ENCODE results near the gene LRRIQ3. TPM values are rescaled to one million over a fixed set of nuclear protein-coding genes. Genes with fewer than 3 reads are reported as not detected.
"Not testable (repeated sequence)": the region's sequence is repeated elsewhere in the genome, so short reads cannot be mapped to it uniquely, and the experiment has no call there.

The LRRIQ3 gene
- total and polyA plus RNA-seq, 8 donors = 0.15 to 1.1 (median 0.54) TPM

DNA sequence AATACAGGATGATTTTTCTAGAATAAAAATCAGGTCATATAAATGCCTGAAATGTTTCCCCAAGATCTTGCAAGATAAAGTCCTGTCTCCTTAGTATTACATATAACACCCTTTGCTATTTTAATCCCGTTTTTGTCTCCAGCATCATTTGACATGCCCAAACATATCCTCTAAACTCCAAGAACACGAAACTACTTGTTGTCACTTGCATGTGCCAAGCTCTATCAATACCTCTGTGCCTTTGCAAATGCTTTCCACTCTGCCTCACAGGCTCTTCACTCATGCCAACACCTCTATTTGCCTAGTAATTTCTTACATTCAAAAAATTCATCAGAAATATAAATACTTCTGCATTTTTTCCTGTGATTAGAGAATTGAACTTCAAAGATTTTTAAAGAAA lies 37.9 kb downstream of the LRRIQ3 start:
- no peak for FAIRE-seq
- no peaks in the 10 kb centered on the region for H3K36me3 ChIP-seq
- DNase-seq = no peak
- no peaks in the 10 kb centered on the region for H3K27me3 ChIP-seq
- H3K4me3 ChIP-seq = no peak overlapping the region
- TF ChIP-seq, protein P1, sequence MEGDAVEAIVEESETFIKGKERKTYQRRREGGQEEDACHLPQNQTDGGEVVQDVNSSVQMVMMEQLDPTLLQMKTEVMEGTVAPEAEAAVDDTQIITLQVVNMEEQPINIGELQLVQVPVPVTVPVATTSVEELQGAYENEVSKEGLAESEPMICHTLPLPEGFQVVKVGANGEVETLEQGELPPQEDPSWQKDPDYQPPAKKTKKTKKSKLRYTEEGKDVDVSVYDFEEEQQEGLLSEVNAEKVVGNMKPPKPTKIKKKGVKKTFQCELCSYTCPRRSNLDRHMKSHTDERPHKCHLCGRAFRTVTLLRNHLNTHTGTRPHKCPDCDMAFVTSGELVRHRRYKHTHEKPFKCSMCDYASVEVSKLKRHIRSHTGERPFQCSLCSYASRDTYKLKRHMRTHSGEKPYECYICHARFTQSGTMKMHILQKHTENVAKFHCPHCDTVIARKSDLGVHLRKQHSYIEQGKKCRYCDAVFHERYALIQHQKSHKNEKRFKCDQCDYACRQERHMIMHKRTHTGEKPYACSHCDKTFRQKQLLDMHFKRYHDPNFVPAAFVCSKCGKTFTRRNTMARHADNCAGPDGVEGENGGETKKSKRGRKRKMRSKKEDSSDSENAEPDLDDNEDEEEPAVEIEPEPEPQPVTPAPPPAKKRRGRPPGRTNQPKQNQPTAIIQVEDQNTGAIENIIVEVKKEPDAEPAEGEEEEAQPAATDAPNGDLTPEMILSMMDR (IDR thresholded peaks at IDR 0.05) = no peak
- 43 to 48% methylated on average over 2 of the region's 2 CpGs for WGBS, 2 donors
- H3K9me3 ChIP-seq = peaks cover 0 to 3% (median 0%) of the 10 kb centered on the region in 4 donors
- no peak overlapping the region for H3K27ac ChIP-seq
- intact Hi-C loops (cut with DNase I) = no loop called here
- H3K4me1 ChIP-seq = no peaks in the 10 kb centered on the region
- no peak for ATAC-seq

DNA sequence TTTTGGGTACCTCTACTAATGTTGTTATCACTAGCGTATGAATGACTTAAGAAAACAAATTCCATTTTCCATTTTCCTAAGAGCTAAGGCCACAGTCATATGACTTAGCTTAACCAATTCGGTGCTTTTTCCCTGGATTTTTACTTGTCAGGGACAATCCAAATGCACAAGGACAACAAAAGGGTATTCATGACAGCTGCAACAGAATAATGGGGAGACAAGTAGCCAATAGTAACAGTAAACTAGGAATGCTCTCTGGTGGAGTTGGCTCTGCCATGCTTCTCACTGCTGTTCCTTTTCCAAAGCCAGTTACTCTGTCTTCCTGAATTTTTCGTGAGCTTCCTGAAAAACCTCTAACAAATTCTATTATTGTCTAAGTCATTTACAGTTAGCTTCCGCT lies 52.9 kb downstream of the LRRIQ3 start:
- DNase-seq (no peak), ATAC-seq (no peak), FAIRE-seq (no peak)
- TF ChIP-seq, protein P1 (IDR thresholded peaks at IDR 0.05) = no peak
- Histone ChIP-seq H3K4me3 (no peak overlapping the region), H3K4me1 (no peaks in the 10 kb centered on the region), H3K27ac (no peak overlapping the region), H3K36me3 (no peaks in the 10 kb centered on the region), H3K9me3 (no peaks in the 10 kb centered on the region), H3K27me3 (no peaks in the 10 kb centered on the region)
- WGBS, 2 donors = 73 to 83% methylated on average over 4 of the region's 4 CpGs
- intact Hi-C loops (cut with DNase I) = no loop called here

DNA sequence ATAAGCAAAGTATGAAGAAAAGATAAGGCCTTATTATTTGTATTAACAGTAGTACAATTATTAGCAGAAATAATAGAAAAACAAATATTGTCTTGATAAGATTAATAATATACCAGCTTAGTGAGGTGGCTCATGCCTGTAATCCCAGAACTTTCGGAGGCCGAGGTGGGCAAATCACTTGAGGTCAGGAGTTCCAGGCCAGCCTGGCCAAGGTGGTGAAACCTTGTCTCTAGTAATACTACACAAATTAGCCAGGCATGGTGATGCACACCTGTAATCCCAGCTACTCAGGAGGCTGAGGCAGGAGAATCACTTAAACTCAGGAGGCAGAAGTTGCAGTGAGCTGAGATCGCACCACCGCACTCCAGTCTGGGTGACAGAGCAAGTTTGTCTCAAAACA lies 80.6 kb downstream of the LRRIQ3 start:
- 65 to 78% methylated on average over 4 of the region's 4 CpGs for WGBS, 2 donors
- DNase-seq; intact Hi-C loops (cut with DNase I); H3K27ac ChIP-seq; H3K4me3 ChIP-seq; FAIRE-seq; ATAC-seq; H3K4me1 ChIP-seq; H3K27me3 ChIP-seq; H3K9me3 ChIP-seq; H3K36me3 ChIP-seq: not testable (repeated sequence)

DNA sequence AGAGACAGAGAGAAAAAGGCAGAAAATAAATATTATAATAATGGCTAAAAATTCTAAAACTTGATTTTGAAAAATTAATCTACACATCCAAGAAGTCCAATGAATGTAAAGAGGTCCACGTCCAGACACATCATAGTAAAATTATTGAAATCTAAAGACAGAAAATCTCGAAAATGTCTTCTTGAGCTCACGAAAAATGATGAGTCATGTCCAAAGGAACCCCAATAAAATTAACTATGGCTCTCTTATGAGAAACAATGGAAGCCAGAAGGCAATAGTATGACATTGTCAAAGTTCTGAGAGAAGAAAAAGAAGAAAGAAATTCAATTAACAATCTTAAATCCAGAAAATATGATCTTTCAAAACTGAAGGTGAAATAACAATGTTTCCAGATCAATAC lies 84.6 kb downstream of the LRRIQ3 start:
- no peak overlapping the region for H3K27ac ChIP-seq
- DNase-seq (no peak), FAIRE-seq (no peak), ATAC-seq (no peak)
- H3K9me3 ChIP-seq = no peaks in the 10 kb centered on the region
- WGBS, 2 donors = 35 to 50% methylated on average over 3 of the region's 3 CpGs
- H3K4me1 ChIP-seq = no peaks in the 10 kb centered on the region
- H3K36me3 ChIP-seq = no peaks in the 10 kb centered on the region
- no peak overlapping the region for H3K4me3 ChIP-seq
- intact Hi-C loops (cut with DNase I) = no loop called here
- TF ChIP-seq, protein P1 (IDR thresholded peaks at IDR 0.05) = no peak
- H3K27me3 ChIP-seq = no peaks in the 10 kb centered on the region

DNA sequence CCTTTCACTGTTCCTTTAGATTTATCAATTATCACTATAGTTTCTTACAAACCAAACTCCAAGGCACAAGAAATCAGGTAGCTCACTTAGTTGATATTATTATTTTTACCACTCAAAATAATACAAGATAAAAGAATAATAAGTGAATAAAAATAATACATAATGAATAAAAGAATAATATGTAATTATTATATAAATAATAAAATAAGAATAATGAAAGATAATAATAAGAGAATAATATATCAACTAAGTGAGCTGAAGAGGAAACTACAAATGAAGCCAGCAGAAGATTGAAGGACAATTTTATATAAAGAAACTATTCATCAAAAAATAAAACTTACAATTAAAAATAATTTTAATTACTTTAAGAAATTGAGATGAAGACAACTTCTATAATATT lies 90.6 kb downstream of the LRRIQ3 start:
- Histone ChIP-seq H3K9me3 (no peaks in the 10 kb centered on the region), H3K4me1 (no peaks in the 10 kb centered on the region), H3K27me3 (no peaks in the 10 kb centered on the region), H3K27ac (no peak overlapping the region), H3K36me3 (no peaks in the 10 kb centered on the region), H3K4me3 (no peak overlapping the region)
- no peak for DNase-seq
- ATAC-seq = no peak
- FAIRE-seq = peak; percentile 91
- intact Hi-C loops (cut with DNase I) = no loop called here
- TF ChIP-seq, protein P1 (IDR thresholded peaks at IDR 0.05) = no peak

DNA sequence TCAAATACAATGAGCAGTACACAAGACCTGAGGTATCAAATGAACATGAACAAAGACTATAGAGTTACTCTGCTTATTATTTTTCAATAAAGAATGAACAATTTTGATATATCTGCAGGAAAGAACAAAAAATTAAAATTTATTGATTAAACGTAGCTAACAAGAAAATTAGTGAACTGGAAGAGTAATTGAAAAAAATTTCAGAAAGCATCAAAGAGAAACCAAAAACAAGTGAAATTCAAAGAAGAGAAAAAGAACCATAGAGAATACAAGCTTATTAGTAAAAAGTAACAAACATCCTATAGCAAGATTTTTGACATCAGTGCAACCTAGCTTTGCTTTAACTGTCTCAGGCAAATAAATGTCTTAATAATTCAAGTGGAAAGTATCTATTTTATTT lies 106.6 kb downstream of the LRRIQ3 start:
- Histone ChIP-seq H3K27ac (no peak overlapping the region), H3K4me1 (no peaks in the 10 kb centered on the region), H3K36me3 (no peaks in the 10 kb centered on the region), H3K4me3 (no peak overlapping the region), H3K9me3 (no peaks in the 10 kb centered on the region), H3K27me3 (no peaks in the 10 kb centered on the region)
- 34 to 58% methylated on average over 1 of the region's 1 CpG for WGBS, 2 donors
- intact Hi-C loops (cut with DNase I) = no loop called here
- no peak for ATAC-seq
- TF ChIP-seq, protein P1 (IDR thresholded peaks at IDR 0.05) = no peak
- no peak for DNase-seq
- no peak for FAIRE-seq
